ENCODE measurements around the gene SUPT16H.

GRCh38 chr14:21313512-21313911 lies 70.3 kb downstream of the SUPT16H start:
- TF ChIP-seq CTCF (IDR thresholded peaks at IDR 0.05) (no peak), POLR2A (IDR thresholded peaks at IDR 0.05) (no peak)
